GM12872 (cell line): Measurements from ENCODE around the gene CPT1A.

Experiments used
- TF ChIP-seq, protein P1 (sequence below): IDR thresholded peaks from 3 replicates; pipeline ENCODE4 v1.5.1; 2011; ENCODE audit warnings: low read depth, mild to moderate bottlenecking, low read length, moderate library complexity; ENCODE audit not compliant: insufficient read depth

The CPT1A gene

GRCh38 chr11:68761801-68762200 lies 79.9 kb downstream of the CPT1A start:
- TF ChIP-seq, protein P1, sequence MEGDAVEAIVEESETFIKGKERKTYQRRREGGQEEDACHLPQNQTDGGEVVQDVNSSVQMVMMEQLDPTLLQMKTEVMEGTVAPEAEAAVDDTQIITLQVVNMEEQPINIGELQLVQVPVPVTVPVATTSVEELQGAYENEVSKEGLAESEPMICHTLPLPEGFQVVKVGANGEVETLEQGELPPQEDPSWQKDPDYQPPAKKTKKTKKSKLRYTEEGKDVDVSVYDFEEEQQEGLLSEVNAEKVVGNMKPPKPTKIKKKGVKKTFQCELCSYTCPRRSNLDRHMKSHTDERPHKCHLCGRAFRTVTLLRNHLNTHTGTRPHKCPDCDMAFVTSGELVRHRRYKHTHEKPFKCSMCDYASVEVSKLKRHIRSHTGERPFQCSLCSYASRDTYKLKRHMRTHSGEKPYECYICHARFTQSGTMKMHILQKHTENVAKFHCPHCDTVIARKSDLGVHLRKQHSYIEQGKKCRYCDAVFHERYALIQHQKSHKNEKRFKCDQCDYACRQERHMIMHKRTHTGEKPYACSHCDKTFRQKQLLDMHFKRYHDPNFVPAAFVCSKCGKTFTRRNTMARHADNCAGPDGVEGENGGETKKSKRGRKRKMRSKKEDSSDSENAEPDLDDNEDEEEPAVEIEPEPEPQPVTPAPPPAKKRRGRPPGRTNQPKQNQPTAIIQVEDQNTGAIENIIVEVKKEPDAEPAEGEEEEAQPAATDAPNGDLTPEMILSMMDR = no peak

GRCh38 chr11:68759991-68760390 lies 81.7 kb downstream of the CPT1A start:
- TF ChIP-seq, protein P1 = no peak

- TF ChIP-seq, protein P1 = no peak
Measured at GRCh38 chr11:68757711-68758110, 84.0 kb downstream of the CPT1A start.

DNA sequence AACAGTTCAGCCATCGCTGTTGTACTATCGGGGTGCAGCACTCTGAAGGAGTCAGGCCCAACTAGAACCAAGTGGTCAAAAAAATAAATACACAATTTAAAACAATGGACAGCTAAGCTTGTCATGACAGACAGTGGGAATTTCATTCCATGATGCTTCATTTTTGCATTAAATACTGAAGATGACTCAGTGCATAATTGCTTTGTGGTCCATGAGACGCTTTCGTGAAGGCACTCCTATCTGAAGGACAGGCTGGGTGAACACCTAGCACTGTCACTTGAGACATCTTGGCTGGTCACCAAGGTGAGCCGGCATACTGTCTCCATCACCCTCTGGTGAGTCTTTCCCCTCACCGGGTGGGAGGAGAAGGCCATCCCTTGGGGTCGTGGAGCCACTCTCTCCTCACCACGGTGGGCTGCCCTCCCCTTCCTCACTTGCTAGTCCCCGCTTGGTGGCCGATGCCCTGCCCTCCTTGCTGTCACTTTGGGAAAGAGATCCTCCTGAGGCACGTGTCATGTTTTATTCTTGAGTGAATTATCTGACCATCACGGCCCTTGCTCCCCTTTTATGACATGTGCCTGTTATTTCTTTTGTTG lies 85.4 kb downstream of the CPT1A start:
- TF ChIP-seq, protein P1 = no peak

GRCh38 chr11:68753300-68753699 lies 88.4 kb downstream of the CPT1A start:
- TF ChIP-seq, protein P1 = peak; percentile 16; the same call in 1 of the 3 replicates

GRCh38 chr11:68751331-68751856 lies 90.3 kb downstream of the CPT1A start, which contains the start of gene TESMIN:
TESMIN (minus strand) TSS chr11:68751520; CDS start chr11:68750660, 860 bp downstream.
- TF ChIP-seq, protein P1 = no peak

- TF ChIP-seq, protein P1 = no peak
Measured at GRCh38 chr11:68751004-68751325, 90.8 kb downstream of the CPT1A start.
